ENCODE data around the gene SPI1. TPM values are rescaled to one million over a fixed set of nuclear protein-coding genes. Genes with fewer than 3 reads are reported as not detected.

SPI1 gene
- polyA plus RNA-seq, 2 of the 4 experiments (the other 2 are of a cell fraction): 0.14 TPM; not detected in 1

DNA sequence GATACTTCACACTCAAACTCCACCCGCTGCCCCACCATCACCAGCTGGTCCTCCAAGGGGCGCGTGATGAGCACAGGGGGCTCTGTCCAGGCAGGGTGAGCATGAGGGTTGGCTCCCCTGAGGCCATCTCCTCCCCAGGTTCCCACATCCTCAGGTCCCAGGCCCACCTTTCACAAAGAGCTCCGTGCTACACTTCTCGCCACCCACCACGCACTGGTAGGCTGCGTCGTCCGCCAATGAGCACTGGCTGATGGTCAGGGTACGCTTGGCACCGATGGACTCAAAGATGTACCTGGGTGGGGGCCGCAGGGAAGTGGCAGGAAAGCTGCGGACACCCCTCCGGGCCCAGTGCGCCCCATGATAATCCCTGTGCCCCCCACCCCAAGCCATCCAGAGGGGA lies 35.5 kb downstream of the SPI1 start:
- Histone ChIP-seq H3K27ac (no peak overlapping the region), H3K9me3 (no peaks in the 10 kb centered on the region), H3K4me2 (no peak overlapping the region), H3K4me1 (peaks cover under 1% of the 10 kb centered on the region; the same call in 2 of the 3 replicates), H3K4me3 (no peak overlapping the region)
- CTCF ChIA-PET: interaction anchor here (1.2 to 6.9 kb wide), 3 partner anchors 12 to 165 kb away, joined by 3 to 40 read pairs (median 4); no protein-coding TSS in a partner anchor
- POLR2A ChIA-PET: no interaction called here
- TF ChIP-seq ATOH8 (CRISPR knock-in tag; IDR thresholded peaks at IDR 0.05; ENCODE audit: low read depth) (no peak), EP300 (IDR thresholded peaks at IDR 0.05) (no peak), SREBF2 (IDR thresholded peaks at IDR 0.05) (no peak), HEYL (CRISPR knock-in tag; IDR thresholded peaks at IDR 0.05) (no peak), POLR2AphosphoS2 (conservative IDR thresholded peaks at IDR 0.05; ENCODE audit: low read length) (no peak), ZNF302 (CRISPR knock-in tag; IDR thresholded peaks at IDR 0.05) (no peak), HMGXB4 (CRISPR knock-in tag; IDR thresholded peaks at IDR 0.05; ENCODE audit: borderline replicate concordance) (no peak)
- FAIRE-seq (no peak), ATAC-seq (no peak), DNase-seq (ENCODE audit: low read depth in 1 of 2, low spot score in 1 of 2) (no peak)
- 88% methylated on average over 14 of the region's 15 CpGs for WGBS (ENCODE audit: missing lambda C conversion rate)

GRCh38 chr11:47342036-47342803 lies 36.1 kb downstream of the SPI1 start:
- 79% methylated on average over 23 of the region's 24 CpGs for WGBS (ENCODE audit: missing lambda C conversion rate)
- FAIRE-seq: no peak
- Histone ChIP-seq H3K4me2 (no peak overlapping the region), H3K9me3 (no peaks in the 10 kb centered on the region), H3K27ac (no peak overlapping the region), H3K4me1 (peaks cover 7% of the 10 kb centered on the region; the same call in 2 of the 3 replicates), H3K4me3 (no peak overlapping the region)
- ChIA-PET POLR2A (no interaction called here), CTCF (interaction anchor here (1.2 to 6.9 kb wide), 3 partner anchors 13 to 164 kb away, joined by 3 to 40 read pairs (median 4); no protein-coding TSS in a partner anchor)
- no peak for ATAC-seq
- DNase-seq (ENCODE audit: low read depth in 1 of 2, low spot score in 1 of 2): no peak
- TF ChIP-seq HES2 (IDR thresholded peaks at IDR 0.05): no peak
- TF ChIP-seq USF2 (IDR thresholded peaks at IDR 0.05): no peak
- TF ChIP-seq EP300 (IDR thresholded peaks at IDR 0.05): no peak
- no peak for TF ChIP-seq HOXB5 (CRISPR knock-in tag; IDR thresholded peaks at IDR 0.05)
- no peak for TF ChIP-seq HMGXB4 (CRISPR knock-in tag; IDR thresholded peaks at IDR 0.05; ENCODE audit: borderline replicate concordance)
- TF ChIP-seq CBX2 (IDR thresholded peaks at IDR 0.05; ENCODE audit: borderline replicate concordance, low read depth): no peak
- TF ChIP-seq BHLHE40 (IDR thresholded peaks at IDR 0.05; ENCODE audit: low read depth, low read length): no peak
- TF ChIP-seq NFE2L2 (conservative IDR thresholded peaks at IDR 0.05; ENCODE audit: low read length): no peak
- no peak for TF ChIP-seq REST (IDR thresholded peaks at IDR 0.05)
- TF ChIP-seq HEYL (CRISPR knock-in tag; IDR thresholded peaks at IDR 0.05): no peak
- no peak for TF ChIP-seq JUNB (IDR thresholded peaks at IDR 0.05)
- TF ChIP-seq GATA3 (IDR thresholded peaks at IDR 0.05; ENCODE audit: borderline replicate concordance): no peak
- no peak for TF ChIP-seq JUN (IDR thresholded peaks at IDR 0.05)
- TF ChIP-seq FOXS1 (CRISPR knock-in tag; IDR thresholded peaks at IDR 0.05): no peak
- TF ChIP-seq, protein P1, sequence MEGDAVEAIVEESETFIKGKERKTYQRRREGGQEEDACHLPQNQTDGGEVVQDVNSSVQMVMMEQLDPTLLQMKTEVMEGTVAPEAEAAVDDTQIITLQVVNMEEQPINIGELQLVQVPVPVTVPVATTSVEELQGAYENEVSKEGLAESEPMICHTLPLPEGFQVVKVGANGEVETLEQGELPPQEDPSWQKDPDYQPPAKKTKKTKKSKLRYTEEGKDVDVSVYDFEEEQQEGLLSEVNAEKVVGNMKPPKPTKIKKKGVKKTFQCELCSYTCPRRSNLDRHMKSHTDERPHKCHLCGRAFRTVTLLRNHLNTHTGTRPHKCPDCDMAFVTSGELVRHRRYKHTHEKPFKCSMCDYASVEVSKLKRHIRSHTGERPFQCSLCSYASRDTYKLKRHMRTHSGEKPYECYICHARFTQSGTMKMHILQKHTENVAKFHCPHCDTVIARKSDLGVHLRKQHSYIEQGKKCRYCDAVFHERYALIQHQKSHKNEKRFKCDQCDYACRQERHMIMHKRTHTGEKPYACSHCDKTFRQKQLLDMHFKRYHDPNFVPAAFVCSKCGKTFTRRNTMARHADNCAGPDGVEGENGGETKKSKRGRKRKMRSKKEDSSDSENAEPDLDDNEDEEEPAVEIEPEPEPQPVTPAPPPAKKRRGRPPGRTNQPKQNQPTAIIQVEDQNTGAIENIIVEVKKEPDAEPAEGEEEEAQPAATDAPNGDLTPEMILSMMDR (IDR thresholded peaks at IDR 0.05): no peak
- TF ChIP-seq, protein P2, sequence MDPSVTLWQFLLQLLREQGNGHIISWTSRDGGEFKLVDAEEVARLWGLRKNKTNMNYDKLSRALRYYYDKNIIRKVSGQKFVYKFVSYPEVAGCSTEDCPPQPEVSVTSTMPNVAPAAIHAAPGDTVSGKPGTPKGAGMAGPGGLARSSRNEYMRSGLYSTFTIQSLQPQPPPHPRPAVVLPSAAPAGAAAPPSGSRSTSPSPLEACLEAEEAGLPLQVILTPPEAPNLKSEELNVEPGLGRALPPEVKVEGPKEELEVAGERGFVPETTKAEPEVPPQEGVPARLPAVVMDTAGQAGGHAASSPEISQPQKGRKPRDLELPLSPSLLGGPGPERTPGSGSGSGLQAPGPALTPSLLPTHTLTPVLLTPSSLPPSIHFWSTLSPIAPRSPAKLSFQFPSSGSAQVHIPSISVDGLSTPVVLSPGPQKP (IDR thresholded peaks at IDR 0.05; ENCODE audit: low read depth, low read length): no peak

Data from A549 (cell line).